ENCODE measurements around the gene TRIM67. TPM values are rescaled to one million over a fixed set of nuclear protein-coding genes. Genes with fewer than 3 reads are reported as not detected.
A peak's percentile ranks its signal among the peaks of the same experiment; 100 is the strongest.
"Not testable (repeated sequence)": the region's sequence is repeated elsewhere in the genome, so short reads cannot be mapped to it uniquely, and the experiment has no call there.

The TRIM67 gene
- under 1 TPM; 0.07 to 0.11 (median 0.08) TPM for polyA plus RNA-seq (ENCODE audit: insufficient read length in 3 of 3)

DNA sequence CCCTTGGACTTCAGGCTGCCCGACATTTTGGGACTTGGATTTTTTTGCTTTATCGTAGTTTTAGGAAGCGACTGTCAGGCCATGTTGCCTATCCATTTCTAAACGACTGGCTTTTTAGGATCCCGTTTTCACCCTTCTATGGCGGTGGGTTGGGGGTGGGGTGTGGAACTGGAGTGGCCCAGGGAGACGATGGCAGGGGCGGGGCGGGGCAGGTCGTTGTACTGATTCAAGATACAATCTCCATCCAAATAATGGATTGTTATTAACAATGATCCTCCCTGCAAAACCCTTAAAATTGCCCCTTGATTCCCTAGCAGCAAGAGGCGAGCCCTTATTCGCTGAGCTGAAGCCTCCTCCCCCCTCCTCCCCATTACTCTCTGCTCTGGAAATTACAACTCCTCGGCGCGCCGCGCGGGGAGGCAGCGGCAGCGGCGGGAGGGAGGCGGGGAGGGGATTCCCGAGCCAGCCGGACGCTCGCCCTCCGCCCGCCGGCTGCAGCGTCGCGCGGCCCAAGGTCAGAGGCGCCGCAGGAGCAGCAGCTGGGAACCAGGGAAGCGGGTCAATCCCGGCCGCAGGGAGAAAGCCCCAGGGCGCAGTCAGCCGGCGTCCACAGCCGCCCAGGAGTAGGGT lies at the start of gene TRIM67:
Gene TRIM67, plus strand, starts transcription at position 392 of the 630 bp plus-strand sequence. CDS start 912 bp downstream, outside the sequence.
- peak in 2 of 3 donors; percentile 19 to 27 for DNase-seq (ENCODE audit: low read depth in 3 of 3, low spot score in 2 of 3)

DNA sequence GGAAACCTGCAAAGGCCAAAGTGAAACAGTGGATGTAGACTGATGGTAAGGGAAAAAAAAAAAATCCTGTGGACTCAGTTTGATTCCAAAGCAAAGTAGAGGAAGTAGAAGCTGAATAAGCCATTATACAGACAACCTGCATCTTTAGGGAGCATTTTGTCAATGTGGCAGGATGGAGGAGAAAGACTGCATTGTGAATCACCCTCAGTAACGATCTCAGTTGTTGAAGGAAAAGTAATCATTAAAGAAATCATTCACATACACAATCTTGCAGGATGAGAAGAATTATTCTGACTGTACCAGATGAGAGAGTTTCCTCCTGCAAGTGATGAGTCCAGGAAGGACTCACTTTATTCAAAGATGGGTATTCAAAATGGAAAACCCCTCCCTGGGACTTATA lies 45.1 kb upstream of the TRIM67 start:
- DNase-seq (ENCODE audit: low read depth in 3 of 3, low spot score in 2 of 3), result no peak

DNA sequence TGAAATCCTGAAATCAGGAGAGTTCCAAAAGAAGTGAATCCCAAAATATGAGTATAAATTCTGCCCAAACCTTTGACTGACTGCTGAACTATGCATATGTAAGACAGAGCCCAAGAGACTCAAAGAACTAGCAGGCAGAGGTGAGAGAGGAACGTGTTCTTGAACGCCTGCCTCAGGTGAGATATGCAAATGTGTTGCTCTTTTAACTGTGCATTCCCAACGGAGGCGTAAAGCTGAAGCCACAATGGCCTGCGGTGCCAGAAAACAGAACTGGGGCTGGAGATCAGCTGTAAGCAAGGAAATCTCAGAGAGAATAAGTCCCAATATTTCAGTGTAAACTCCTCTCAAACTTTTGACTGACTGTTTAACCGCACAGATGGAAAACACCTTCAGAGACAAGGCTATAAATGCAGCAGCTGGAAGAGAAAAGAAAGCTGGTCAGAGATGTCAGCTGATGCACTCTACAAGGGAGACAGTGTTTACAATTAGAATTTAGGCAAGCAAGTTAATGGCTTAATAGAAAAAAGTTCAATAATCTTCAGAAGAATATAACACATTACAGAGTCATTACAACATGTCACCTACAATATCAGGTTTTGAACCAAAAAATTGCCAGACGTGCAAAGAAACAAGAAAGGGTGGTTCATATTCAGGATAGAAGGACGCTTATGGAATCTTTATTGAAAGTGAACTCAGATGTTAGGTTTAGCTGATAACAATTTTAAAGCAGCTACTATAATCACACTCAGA lies 43.0 kb upstream of the TRIM67 start:
- no peak for DNase-seq (ENCODE audit: low read depth in 3 of 3, low spot score in 2 of 3)

DNA sequence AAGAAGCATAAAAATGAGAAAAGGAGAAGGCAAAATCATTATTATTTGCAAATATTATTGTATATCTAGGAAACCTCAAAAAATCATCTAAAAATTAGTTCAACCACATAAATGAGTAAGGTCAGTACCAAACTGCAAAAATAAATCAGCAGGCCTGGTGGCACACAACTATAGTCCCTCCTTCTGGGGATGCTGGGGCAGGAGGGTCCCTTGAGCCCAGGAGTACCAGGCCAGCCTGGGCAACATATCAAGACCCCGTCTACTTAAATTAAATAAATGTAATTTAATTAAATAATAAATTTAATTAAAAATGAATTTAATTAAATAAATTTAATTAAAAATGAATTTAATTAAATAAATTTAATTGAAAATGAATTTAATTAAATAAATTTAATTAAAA lies 40.3 kb upstream of the TRIM67 start:
- no peak for DNase-seq (ENCODE audit: low read depth in 3 of 3, low spot score in 2 of 3)

DNA sequence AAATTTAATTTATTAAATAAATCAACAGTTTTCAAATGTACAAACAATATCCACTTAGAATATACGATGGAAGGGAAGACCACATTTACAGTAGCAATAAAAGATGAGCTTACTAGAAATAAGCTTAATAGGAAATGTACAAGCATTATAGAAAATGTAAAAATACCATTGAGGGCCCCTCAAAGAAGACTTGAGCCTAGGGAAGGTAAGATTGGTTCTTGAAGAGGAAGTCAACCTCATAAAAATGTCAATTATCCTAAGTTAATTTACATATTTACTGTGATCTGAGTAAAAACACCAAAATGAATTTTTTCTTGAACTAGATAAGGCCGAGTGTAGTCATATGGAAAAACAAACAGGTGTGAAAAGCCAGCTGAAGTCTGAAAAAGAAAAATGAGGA lies 39.7 kb upstream of the TRIM67 start:
- DNase-seq (ENCODE audit: low read depth in 3 of 3, low spot score in 2 of 3), result no peak

DNA sequence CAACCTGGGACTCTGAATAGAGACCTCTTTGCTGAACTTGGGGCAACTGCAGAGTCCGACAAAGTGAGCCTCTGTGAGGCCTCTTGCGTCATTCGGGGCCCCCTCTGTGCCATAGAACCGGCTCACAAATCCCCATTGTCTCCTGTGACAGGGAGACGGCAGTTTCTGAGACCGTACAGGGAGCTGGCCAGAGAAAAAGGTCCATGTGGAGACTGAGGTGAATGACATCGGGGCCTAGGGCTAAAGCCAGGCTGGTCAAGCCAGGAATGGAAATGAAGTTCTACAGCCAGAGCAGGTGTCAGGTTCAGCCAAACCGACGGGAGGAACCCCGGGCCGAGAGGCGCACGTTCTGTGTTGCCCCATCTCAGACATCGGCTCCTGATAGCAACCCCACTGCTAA lies 37.1 kb upstream of the TRIM67 start:
- DNase-seq (ENCODE audit: low read depth in 3 of 3, low spot score in 2 of 3), result no peak

DNA sequence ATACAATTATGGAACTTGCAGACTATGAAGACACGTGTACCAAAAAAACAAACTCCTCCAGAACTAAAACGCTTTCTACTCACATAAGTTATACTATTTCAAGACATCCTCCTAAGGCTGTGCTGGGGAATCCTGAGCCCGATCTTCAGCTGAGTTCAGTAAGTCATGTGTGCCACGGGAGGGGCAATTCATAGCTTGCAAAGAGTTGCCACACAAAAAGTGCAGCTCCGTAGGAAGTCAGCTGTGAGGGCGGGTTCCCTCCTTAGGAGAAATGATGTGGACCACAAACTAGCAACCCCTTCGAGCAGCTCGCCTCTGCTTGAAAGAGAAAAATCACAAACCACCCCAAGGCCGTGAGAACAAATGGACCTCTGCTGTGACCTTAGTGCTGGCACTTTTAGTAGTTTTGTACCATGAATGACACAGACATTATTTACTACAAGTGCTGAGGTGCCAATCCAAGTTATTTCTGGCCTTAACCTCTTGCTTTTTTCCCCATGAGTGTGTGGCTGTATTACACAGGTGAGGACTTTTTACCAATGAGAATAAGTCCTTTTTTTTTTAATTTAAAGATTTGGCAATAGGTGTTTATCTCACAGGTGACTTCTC lies 35.8 kb upstream of the TRIM67 start:
- DNase-seq (ENCODE audit: low read depth in 3 of 3, low spot score in 2 of 3), result no peak

DNA sequence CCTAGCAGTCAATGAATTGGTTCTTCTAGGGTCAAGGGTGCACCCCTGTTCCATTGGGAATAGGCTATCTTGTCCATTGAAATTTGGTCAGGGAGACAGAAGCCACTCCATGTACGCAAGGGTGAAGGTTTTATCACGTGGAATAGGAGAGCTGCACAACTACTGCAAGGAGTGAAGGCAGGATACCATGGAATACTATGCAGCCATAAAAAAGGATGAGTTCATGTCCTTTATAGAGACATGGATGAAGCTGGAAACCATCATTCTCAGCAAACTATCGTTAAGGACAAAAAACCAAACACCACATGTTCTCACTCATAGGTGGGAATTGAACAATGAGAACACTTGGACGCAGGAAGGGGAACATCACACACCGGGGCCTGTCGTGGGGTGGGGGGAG lies 34.8 kb upstream of the TRIM67 start:
- DNase-seq (ENCODE audit: low read depth in 3 of 3, low spot score in 2 of 3), result not testable (repeated sequence)

DNA sequence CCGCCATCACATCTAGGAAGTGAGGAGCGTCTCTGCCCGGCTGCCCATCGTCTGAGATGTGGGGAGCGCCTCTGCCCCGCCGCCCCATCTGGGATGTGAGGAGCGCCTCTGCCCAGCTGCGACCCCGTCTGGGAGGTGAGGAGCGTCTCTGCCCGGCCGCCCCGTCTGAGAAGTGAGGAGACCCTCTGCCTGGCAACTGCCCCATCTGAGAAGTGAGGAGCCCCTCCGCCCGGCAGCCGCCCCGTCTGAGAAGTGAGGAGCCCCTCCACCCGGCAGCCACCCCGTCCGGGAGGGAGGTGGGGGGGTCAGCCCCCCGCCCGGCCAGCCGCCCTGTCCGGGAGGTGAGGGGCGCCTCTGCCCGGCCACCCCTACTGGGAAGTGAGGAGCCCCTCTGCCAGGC lies 33.4 kb upstream of the TRIM67 start:
- not testable (repeated sequence) for DNase-seq (ENCODE audit: low read depth in 3 of 3, low spot score in 2 of 3)

DNA sequence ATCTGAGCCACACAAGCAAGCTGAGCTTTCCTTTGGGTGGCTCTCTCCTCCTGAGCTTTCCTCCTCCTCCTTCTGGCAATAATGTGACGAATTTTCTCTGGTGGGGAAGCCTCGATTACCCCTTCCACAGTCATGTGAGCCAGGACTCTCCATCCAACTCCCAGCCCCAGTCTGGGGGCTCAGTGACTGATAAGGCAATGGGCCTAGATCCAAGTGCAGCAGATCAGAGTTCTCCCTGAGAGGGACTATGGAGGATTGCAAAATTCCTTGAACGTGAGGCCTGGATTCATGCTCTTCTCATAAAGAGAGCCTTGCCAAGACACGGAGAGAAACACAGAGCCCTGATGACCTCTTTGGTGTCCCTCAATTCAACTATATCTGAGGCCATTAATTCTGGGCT lies 31.3 kb upstream of the TRIM67 start:
- DNase-seq (ENCODE audit: low read depth in 3 of 3, low spot score in 2 of 3), result no peak

DNA sequence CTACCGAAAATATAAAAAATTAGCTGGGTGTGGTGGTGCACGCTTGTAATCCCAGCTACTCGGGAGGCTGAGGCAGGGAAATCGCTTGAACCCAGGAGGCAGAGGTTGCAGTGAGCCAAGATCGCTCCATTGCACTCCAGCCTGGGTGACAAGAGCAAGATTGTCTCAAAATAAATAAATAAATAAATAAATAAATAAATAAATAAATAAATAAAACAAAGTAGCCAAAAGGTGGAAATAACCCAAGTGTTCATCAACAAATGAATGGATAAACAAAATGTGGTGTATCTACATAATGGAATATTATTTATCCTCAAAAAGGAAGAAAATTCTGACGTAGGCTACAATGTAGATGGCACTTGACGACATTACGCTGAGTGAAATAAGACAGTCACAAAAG lies 29.3 kb upstream of the TRIM67 start:
- DNase-seq (ENCODE audit: low read depth in 3 of 3, low spot score in 2 of 3), result not testable (repeated sequence)

DNA sequence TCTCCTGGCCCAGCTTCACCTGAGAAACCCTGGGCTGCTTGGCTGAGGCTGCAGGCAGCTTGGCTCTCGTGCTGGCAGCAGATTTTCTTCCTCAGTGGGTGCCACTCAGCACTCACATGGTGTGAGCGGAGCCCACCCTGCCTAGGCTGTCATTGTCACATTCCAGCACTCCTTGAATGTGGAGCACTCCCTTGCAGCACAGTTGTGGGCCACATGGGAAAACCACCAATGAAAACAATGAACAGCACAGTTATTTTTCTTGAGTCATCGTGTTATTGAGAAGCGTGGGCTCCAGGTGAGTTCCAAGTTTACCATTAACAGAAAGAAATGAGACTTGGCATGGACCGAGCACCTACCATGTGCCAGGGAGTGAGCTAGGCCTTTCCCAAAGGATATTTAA lies 27.2 kb upstream of the TRIM67 start:
- DNase-seq (ENCODE audit: low read depth in 3 of 3, low spot score in 2 of 3), result no peak

DNA sequence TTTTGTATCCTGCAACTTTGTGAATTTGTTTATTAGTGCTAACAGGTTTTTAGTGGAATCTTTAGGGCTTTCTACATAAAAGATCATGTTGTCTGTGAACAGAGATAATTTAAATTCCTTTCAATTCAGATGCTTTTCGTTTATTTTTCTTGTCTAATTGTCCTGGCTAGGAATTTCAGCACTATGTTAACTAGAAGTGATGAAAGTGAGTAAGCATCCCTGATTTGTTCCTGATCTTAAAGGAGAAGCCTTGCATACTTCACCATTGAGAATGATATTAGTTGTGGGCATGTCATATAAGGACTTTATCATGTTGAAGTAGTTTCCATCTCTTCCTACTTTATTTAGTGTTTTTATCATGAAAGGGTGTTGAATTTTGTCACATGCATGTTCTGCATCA lies 23.6 kb upstream of the TRIM67 start:
- DNase-seq (ENCODE audit: low read depth in 3 of 3, low spot score in 2 of 3), result no peak

DNA sequence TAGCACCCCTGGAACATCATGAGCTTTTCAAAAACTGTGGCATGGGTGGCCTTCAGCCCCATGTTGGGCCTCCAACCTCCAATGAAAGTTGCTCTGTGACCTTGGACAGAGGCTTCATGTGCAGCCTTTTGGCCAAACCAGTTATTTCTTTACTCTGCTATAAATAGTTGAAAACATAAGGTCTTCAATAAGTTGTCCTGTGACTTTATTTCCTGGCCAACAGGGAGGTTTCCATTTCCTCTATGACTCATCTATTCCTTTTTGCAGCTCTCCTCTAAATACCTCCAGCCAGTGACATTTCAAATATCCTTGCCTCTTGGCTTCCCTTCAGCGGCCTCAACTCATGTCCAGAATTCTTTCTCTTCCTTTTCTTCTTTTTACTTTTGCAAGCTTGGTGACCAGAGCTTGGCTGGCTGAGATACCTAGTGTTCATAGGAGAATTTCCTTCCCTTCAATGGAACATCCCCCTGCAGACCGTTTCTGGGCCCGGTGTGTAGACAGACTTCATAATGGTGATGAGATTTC lies 22.7 kb upstream of the TRIM67 start:
- no peak for DNase-seq (ENCODE audit: low read depth in 3 of 3, low spot score in 2 of 3)

DNA sequence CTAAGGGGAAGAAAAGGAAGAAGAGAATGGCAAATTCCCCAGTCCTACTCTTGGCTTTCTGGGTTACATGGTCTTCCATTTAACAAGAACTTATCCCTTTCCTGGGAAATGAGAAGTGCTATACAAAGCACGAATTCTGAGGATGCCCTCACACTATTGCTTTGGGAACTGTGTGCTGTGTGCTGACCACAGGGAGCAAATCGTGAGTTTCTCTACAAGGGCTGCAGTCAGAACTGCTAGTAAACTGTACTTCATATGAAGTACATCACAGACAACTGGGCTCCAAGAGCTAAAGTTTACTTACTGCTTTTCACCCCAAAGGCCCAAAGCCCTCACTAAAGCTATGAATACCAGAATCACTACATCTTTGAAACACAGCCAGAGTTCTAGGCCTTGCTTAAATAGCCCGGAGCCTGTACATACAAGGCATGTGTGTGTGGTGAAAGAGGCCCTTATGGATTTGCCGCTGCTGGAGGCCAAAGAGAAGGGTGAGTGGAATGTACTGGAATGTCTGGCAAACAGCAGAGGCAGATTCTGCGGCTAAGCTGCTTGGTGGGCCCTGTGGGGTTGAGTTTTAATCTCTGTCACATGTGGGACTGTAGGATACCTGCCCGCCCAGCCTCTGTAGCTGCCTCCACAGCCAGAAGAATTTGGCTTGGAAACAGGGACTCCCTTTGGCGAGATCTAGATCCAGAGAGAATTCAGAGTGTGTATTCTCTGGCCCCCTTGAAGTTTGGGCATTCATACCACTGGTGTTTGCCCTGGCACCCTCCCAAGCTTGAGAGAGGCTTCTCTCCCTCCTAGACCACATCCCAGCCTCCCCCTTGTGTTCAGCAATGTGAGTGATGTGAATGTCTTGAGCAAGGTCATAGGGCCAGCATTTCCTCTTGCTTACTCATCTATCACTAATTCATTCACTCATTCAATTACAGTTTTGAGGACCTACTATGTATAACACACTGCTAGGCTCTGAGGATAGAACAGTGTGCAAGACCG lies 21.9 kb upstream of the TRIM67 start:
- no peak for DNase-seq (ENCODE audit: low read depth in 3 of 3, low spot score in 2 of 3)

DNA sequence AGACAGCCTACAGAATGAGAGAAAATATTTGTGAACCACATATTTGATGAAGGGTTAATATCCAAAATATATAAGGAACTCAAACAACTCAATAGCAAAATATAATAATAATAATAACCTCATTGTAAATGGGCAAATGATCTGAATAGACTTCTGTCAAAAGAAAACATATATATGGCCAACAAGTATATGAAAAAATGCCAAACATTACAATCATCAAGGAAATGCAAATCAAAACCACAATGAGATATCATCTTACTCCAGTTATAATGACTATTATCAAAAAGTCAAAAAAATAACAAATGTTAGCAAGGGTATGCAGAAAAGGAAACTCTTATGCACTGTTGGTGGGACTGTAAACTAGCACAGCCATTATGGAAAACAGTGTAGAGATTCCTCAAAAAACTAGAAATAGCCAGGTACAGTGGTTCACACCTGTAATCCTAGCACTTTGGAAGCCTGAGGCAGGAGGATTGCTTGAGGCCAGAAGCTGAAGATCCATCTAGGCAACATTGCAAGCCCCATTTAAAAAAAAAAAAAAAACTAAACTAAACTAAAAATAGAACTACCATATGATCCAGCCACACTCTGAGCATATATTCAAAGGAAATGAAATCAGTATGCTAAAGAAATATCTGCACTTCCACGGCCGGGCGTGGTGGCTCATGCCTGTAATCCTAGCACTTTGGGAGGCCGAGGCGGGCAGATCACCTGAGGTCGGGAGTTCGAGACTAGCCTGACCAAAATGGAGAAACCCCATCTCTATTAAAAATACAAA lies 17.3 kb upstream of the TRIM67 start:
- no peak for DNase-seq (ENCODE audit: low read depth in 3 of 3, low spot score in 2 of 3)

DNA sequence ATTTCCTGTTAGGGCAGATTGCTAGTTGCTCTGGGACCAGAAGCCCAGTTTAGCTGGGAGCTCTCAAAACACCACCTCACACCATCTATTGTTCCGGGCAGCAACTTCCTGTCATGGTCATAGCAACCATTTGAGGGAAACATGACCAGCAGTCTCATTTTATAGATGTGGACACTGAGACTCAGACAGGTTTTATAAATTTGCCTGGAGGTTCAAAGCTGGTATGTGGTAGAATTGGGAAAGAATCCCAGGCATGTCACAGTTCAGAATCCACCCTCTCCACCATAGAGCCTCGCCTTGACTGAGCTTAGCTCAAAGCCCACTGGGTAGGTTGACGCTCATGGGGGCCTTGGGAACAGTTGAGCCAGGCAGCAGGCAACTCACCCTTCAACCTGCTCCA lies 14.0 kb upstream of the TRIM67 start:
- no peak for DNase-seq (ENCODE audit: low read depth in 3 of 3, low spot score in 2 of 3)

DNA sequence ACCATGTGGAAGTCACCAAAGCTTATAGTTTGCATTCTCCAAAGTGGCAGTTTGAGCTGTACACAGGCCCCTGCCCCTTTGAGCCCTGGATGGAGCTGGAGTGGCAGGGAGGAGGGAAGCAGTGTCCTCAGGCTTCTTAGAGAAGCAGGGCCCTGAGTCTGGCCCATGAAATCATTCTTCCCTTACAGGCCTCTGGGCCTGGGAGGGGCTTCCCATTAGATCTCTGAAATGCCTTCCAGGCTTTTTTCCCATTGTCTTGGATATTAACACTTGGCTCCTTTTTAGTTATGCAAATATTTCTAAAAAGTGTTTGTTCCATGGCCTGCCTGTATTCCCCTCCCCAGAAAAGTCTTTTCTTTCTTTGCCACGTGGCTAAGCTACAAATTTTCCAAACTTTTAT lies 10.0 kb upstream of the TRIM67 start:
- no peak for DNase-seq (ENCODE audit: low read depth in 3 of 3, low spot score in 2 of 3)

DNA sequence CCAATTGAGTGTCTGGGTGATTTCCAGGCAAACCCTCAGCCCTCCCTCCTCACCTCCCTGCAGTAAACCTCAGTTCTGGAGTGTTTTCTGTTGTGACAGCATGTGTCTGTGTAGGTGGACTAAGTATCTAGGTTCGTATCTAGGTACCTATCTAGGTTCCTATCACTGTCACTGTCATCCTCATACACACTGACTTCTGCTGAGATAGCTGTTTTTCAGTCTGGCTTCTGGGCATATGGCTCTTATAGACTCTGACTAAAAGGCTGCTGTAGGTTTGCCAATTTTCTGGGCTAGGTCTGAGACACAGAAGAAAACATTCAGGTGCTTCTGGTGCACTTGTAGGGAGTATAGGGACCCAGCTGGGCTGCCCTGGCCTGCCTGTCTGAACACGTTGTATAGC lies 8.1 kb upstream of the TRIM67 start:
- DNase-seq (ENCODE audit: low read depth in 3 of 3, low spot score in 2 of 3), result no peak

DNA sequence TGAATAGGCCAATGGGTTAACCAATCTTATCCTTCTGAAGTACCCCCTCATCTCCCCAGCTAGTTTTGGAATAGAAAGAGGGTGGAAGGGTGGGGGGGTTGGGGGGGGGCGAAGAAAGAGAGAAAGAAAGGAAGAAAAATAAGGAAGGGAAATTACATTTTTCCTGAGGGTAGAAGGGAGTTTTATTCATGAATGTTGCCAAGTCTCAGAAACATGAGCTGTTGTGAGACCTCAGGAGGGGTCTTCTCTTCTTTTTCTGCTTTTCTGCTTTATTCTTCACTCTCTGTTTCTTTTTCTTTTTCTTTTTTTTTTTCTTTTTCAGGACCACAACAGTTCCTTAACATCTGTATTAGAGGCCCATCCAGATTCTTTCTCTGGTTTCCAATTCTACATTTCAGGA lies 6.0 kb upstream of the TRIM67 start:
- DNase-seq (ENCODE audit: low read depth in 3 of 3, low spot score in 2 of 3), result no peak
